ENCODE data around the gene CCDC40.

DNA sequence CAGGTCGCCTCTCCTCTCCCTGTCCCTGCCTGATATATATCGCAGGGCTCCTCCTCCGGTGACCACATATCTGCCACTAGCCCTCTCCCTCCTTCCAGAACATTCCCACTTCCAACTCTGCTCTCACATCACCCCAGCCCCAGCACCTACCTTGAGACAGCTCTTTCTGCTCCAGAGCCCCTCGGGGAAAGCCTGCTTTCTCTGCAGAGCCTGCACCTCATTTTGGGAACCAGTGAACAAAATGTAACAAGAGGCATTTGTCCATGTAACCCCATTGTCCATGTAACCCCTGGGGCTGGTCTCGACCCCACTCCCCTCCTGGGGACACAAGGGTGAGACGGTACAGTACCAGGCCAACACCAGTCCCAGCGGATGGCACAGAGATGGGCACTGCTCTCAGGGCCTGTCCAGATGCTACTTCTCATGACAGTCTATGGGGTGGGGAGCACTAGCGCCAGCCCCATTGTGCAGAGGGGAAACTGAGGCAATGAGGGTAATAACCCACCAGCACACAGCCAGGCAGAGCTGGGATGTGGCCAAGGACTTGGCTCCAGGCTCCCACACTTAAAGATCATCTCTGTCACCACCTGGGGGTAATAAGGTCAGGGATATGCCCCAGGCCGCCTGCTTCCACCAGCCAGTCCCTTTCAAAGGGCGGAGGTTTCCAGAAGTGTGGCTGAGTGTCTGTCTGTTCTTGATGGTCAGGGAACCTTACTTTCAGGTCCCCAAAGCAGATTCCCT lies 43.6 kb upstream of the CCDC40 start:
- TF ChIP-seq, protein P1, sequence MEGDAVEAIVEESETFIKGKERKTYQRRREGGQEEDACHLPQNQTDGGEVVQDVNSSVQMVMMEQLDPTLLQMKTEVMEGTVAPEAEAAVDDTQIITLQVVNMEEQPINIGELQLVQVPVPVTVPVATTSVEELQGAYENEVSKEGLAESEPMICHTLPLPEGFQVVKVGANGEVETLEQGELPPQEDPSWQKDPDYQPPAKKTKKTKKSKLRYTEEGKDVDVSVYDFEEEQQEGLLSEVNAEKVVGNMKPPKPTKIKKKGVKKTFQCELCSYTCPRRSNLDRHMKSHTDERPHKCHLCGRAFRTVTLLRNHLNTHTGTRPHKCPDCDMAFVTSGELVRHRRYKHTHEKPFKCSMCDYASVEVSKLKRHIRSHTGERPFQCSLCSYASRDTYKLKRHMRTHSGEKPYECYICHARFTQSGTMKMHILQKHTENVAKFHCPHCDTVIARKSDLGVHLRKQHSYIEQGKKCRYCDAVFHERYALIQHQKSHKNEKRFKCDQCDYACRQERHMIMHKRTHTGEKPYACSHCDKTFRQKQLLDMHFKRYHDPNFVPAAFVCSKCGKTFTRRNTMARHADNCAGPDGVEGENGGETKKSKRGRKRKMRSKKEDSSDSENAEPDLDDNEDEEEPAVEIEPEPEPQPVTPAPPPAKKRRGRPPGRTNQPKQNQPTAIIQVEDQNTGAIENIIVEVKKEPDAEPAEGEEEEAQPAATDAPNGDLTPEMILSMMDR (IDR thresholded peaks at IDR 0.05) = no peak
- TF ChIP-seq EZH2 (IDR thresholded peaks at IDR 0.05) = no peak
- no peak for TF ChIP-seq EZH2phosphoT487 (IDR thresholded peaks at IDR 0.05)
